Measurements from ENCODE around the gene SHCBP1. TPM values are rescaled to one million over a fixed set of nuclear protein-coding genes. Genes with fewer than 3 reads are reported as not detected.

The SHCBP1 gene
- total and polyA plus RNA-seq, 2 donors (not counting 1 experiment from before 2014, with no cell fraction given) = 1.1 to 1.7 TPM

- ChIA-PET POLR2A (no interaction called here), CTCF (no interaction called here)
- Histone ChIP-seq H3K4me3 (ENCODE audit: control extremely low read depth in 1 of 5, extremely low read depth in 1 of 5, insufficient read depth in 1 of 5, low read depth in 2 of 5, low read length in 4 of 5) (no peak overlapping the region), H4K20me1 (ENCODE audit: control insufficient read depth, insufficient read depth, low read length, poor library complexity, severe bottlenecking) (no peaks in the 10 kb centered on the region), H3K4me1 (ENCODE audit: control insufficient read depth in 2 of 2, insufficient read depth in 2 of 2, low read length in 2 of 2) (peaks cover 15 to 16% of the 10 kb centered on the region in 2 donors), H3K4me2 (replicated peaks; ENCODE audit: low read depth, low read length, poor library complexity, severe bottlenecking) (peak overlapping the region; percentile 95), H3K36me3 (replicated peaks in 1 of 2; ENCODE audit: control extremely low read depth in 1 of 2, control insufficient read depth in 1 of 2, extremely low read depth in 1 of 2, insufficient read depth in 2 of 2, low read length in 1 of 2) (no peaks in the 10 kb centered on the region), H3K27ac (ENCODE audit: low read length in 2 of 2) (no peak overlapping the region), H3K27me3 (replicated peaks in 1 of 4; ENCODE audit: control extremely low read depth in 1 of 4, control insufficient read depth in 3 of 4, insufficient read depth in 4 of 4, low read length in 3 of 4) (no peaks in the 10 kb centered on the region), H2AFZ (ENCODE audit: insufficient read depth, low read depth, low read length, poor library complexity, severe bottlenecking) (no peak overlapping the region), H3K79me2 (ENCODE audit: control insufficient read depth, insufficient read depth, low read length) (no peaks in the 10 kb centered on the region), H3K9me3 (ENCODE audit: control extremely low read depth in 1 of 3, control insufficient read depth in 2 of 3, insufficient read depth in 1 of 3, low read length in 2 of 3) (no peaks in the 10 kb centered on the region), H3K9ac (ENCODE audit: low read length) (no peak overlapping the region)
- ATAC-seq (ENCODE audit: low read depth) (no peak), DNase-seq (no peak)
- intact Hi-C loops (cut with micrococcal nuclease) = loop anchor here (2.0 to 5.0 kb wide), 4 partner anchors 67 to 1745 kb away; partner anchors contain the start of genes DNAJA2, ORC6 and VPS35
- H3K4me3 Mint-ChIP-seq = peak overlapping the region; percentile 97
- H3K9me3 Mint-ChIP-seq (ENCODE audit: insufficient read depth) = no peaks in the 10 kb centered on the region
- H3K27ac Mint-ChIP-seq = peak overlapping the region; percentile 7
- peaks cover 26% of the 10 kb centered on the region for H3K4me1 Mint-ChIP-seq
- no peak for TF ChIP-seq CTCF (IDR thresholded peaks at IDR 0.05)
- no peak for TF ChIP-seq EZH2 (IDR thresholded peaks at IDR 0.05; ENCODE audit: borderline replicate concordance, insufficient read depth, low read depth, low read length, poor library complexity, severe bottlenecking)
- no peaks in the 10 kb centered on the region for H3K27me3 Mint-ChIP-seq
- WGBS (ENCODE audit: insufficient coverage) = 91% methylated on average over 6 of the region's 7 CpGs
Observed at GRCh38 chr16:46621934-46622676, 926 bp upstream of the SHCBP1 start.
